ENCODE data around the gene SPTLC1. TPM values are rescaled to one million over a fixed set of nuclear protein-coding genes. Genes with fewer than 3 reads are reported as not detected.

SPTLC1 gene
- total RNA-seq, 1 experiment from 2014 or later: 58.8 TPM

DNA sequence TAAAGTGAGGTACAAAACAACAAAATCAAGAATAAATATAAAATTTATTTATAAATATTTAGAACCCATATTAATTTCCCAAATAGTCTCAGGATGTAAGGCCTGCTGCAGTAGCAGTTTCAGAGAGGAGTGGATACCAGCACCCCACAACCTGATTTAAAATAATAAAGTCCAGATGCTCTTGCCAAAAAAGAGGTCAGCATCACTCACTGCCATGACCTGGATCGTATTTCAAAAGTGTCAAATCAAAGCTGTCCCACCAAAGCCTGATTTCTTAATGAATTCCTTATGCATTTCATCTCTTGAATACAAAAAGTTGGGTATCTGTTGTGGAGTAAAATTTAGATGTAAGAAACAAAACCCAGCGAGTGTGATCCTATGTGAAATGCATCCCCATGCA lies 107.2 kb downstream of the SPTLC1 start:
- no peak for ATAC-seq
- POLR2A ChIA-PET: no interaction called here
- H3K36me3 ChIP-seq (ENCODE audit: control insufficient read depth, insufficient read depth, low read length): no peaks in the 10 kb centered on the region
- BruUV-seq (replicated peaks): no TSS peak
- intact Hi-C loops (cut with micrococcal nuclease; ENCODE audit: unreplicated experiment) (no loop called here), in situ Hi-C loops (cut with HindIII; ENCODE audit: low pct_unique_long_range_greater_than_20kb, low sequenced_read_pairs) (no loop called here)
- no peak overlapping the region for H3K27ac ChIP-seq (ENCODE audit: low read length)
- no peak overlapping the region for H3K4me3 ChIP-seq (ENCODE audit: low read depth in 2 of 2, low read length in 2 of 2)
- H3K9me3 ChIP-seq (ENCODE audit: control insufficient read depth, insufficient read depth, low read depth, low read length): no peaks in the 10 kb centered on the region
- CTCF ChIA-PET: no interaction called here
- H3K4me1 ChIP-seq (ENCODE audit: control insufficient read depth, insufficient read depth, low read length): no peaks in the 10 kb centered on the region
- DNase-seq (ENCODE audit: low read depth, low spot score): no peak
- TF ChIP-seq, protein P1, sequence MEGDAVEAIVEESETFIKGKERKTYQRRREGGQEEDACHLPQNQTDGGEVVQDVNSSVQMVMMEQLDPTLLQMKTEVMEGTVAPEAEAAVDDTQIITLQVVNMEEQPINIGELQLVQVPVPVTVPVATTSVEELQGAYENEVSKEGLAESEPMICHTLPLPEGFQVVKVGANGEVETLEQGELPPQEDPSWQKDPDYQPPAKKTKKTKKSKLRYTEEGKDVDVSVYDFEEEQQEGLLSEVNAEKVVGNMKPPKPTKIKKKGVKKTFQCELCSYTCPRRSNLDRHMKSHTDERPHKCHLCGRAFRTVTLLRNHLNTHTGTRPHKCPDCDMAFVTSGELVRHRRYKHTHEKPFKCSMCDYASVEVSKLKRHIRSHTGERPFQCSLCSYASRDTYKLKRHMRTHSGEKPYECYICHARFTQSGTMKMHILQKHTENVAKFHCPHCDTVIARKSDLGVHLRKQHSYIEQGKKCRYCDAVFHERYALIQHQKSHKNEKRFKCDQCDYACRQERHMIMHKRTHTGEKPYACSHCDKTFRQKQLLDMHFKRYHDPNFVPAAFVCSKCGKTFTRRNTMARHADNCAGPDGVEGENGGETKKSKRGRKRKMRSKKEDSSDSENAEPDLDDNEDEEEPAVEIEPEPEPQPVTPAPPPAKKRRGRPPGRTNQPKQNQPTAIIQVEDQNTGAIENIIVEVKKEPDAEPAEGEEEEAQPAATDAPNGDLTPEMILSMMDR (IDR thresholded peaks at IDR 0.05): no peak
- TF ChIP-seq SIN3A (IDR thresholded peaks at IDR 0.05; ENCODE audit: borderline replicate concordance, insufficient read depth, low read depth, low read length): no peak
- TF ChIP-seq TCF7L2 (IDR thresholded peaks at IDR 0.05; ENCODE audit: low read depth, low read length): no peak
- TF ChIP-seq, protein P2, sequence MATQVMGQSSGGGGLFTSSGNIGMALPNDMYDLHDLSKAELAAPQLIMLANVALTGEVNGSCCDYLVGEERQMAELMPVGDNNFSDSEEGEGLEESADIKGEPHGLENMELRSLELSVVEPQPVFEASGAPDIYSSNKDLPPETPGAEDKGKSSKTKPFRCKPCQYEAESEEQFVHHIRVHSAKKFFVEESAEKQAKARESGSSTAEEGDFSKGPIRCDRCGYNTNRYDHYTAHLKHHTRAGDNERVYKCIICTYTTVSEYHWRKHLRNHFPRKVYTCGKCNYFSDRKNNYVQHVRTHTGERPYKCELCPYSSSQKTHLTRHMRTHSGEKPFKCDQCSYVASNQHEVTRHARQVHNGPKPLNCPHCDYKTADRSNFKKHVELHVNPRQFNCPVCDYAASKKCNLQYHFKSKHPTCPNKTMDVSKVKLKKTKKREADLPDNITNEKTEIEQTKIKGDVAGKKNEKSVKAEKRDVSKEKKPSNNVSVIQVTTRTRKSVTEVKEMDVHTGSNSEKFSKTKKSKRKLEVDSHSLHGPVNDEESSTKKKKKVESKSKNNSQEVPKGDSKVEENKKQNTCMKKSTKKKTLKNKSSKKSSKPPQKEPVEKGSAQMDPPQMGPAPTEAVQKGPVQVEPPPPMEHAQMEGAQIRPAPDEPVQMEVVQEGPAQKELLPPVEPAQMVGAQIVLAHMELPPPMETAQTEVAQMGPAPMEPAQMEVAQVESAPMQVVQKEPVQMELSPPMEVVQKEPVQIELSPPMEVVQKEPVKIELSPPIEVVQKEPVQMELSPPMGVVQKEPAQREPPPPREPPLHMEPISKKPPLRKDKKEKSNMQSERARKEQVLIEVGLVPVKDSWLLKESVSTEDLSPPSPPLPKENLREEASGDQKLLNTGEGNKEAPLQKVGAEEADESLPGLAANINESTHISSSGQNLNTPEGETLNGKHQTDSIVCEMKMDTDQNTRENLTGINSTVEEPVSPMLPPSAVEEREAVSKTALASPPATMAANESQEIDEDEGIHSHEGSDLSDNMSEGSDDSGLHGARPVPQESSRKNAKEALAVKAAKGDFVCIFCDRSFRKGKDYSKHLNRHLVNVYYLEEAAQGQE (IDR thresholded peaks at IDR 0.05; ENCODE audit: insufficient read depth in 1 of 2, low read depth in 2 of 2, low read length in 1 of 2): no peak
- no peak for TF ChIP-seq POLR2AphosphoS5 (IDR thresholded peaks at IDR 0.05; ENCODE audit: low read depth, low read length)
- no peaks in the 10 kb centered on the region for H3K27me3 ChIP-seq (ENCODE audit: control insufficient read depth, insufficient read depth, low read length)

DNA sequence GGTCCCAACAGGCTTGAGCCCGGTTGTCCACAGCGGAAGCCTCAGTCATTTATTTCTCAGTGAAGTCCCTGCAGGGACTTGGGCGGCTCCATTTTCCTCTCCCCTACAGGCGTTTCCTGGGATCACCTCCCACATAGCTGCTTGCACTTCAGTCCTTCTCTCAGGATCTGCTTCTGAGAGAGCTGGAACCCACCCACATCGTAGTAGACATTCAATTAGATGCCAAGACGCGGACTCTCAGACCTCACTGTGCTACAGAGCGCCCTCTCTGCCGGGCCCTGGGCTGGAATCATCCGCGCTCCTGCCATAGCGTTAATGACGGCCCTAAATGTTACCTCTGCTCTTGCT lies 111.2 kb downstream of the SPTLC1 start:
- CTCF ChIA-PET: no interaction called here
- Histone ChIP-seq H3K4me1 (ENCODE audit: control insufficient read depth, insufficient read depth, low read length) (no peaks in the 10 kb centered on the region), H3K27ac (ENCODE audit: low read length) (no peak overlapping the region), H3K9me3 (ENCODE audit: control insufficient read depth, insufficient read depth, low read depth, low read length) (no peaks in the 10 kb centered on the region), H3K4me3 (ENCODE audit: low read depth in 2 of 2, low read length in 2 of 2) (no peak overlapping the region), H3K36me3 (ENCODE audit: control insufficient read depth, insufficient read depth, low read length) (no peaks in the 10 kb centered on the region), H3K27me3 (ENCODE audit: control insufficient read depth, insufficient read depth, low read length) (no peaks in the 10 kb centered on the region)
- intact Hi-C loops (cut with micrococcal nuclease; ENCODE audit: unreplicated experiment) (no loop called here), in situ Hi-C loops (cut with HindIII; ENCODE audit: low pct_unique_long_range_greater_than_20kb, low sequenced_read_pairs) (no loop called here)
- BruUV-seq (replicated peaks): no TSS peak
- ATAC-seq (no peak), DNase-seq (ENCODE audit: low read depth, low spot score) (no peak)
- TF ChIP-seq, protein P2 (IDR thresholded peaks at IDR 0.05; ENCODE audit: insufficient read depth in 1 of 2, low read depth in 2 of 2, low read length in 1 of 2): no peak
- TF ChIP-seq POLR2AphosphoS5 (IDR thresholded peaks at IDR 0.05; ENCODE audit: low read depth, low read length) (no peak), TCF7L2 (IDR thresholded peaks at IDR 0.05; ENCODE audit: low read depth, low read length) (no peak), SIN3A (IDR thresholded peaks at IDR 0.05; ENCODE audit: borderline replicate concordance, insufficient read depth, low read depth, low read length) (no peak)
- TF ChIP-seq, protein P1 (IDR thresholded peaks at IDR 0.05): no peak
- POLR2A ChIA-PET: no interaction called here

All from Panc1 (cell line).